ENCODE measurements around the gene GKN1.

GRCh38 chr2:68980956-68981355, 6.5 kb downstream of the GKN1 start:
- no peak for TF ChIP-seq POLR2A (IDR thresholded peaks at IDR 0.05)
- TF ChIP-seq CTCF (IDR thresholded peaks at IDR 0.05): no peak
